GM23248 (cell line): ENCODE data around the gene RDH8. TPM values are rescaled to one million over a fixed set of nuclear protein-coding genes. Genes with fewer than 3 reads are reported as not detected.
A peak's percentile ranks its signal among the peaks of the same experiment; 100 is the strongest.

Experiments used
- DNase-seq: peaks from one replicate; pipeline ENCODE4 v3.0.0-alpha.2; 2015
- H2AFZ ChIP-seq: fragments of 200-600 bp; sonication (generic); 2 replicates; pipeline ENCODE4 v1.6.1; 2016; ENCODE audit warnings: antibody characterized with exemption
- H3F3A ChIP-seq: fragments of 200-600 bp; sonication (generic); 2 replicates; pipeline ENCODE4 v1.6.1; 2016; ENCODE audit warnings: mild to moderate bottlenecking, antibody characterized with exemption, mixed run types; ENCODE audit not compliant: insufficient read depth
- H3K27ac ChIP-seq: fragments of 200-600 bp; sonication (generic); 2 replicates; pipeline ENCODE4 v1.5.1; 2016; ENCODE audit warnings: mild to moderate bottlenecking
- H3K27me3 ChIP-seq: fragments of 200-600 bp; sonication (generic); replicated peaks from 2 replicates; pipeline ENCODE4 v1.6.1; 2016; ENCODE audit warnings: mild to moderate bottlenecking; ENCODE audit not compliant: insufficient read depth
- H3K36me3 ChIP-seq: fragments of 200-600 bp; sonication (generic); 2 replicates; pipeline ENCODE4 v1.6.1; 2016; ENCODE audit warnings: low read depth, mild to moderate bottlenecking
- H3K4me1 ChIP-seq: fragments of 200-600 bp; sonication (generic); 2 replicates; pipeline ENCODE4 v1.6.1; 2016; ENCODE audit warnings: mild to moderate bottlenecking; ENCODE audit not compliant: insufficient read depth
- H3K4me2 ChIP-seq: fragments of 200-600 bp; sonication (generic); one replicate; pipeline ENCODE4 v1.6.1; 2016; ENCODE audit warnings: mild to moderate bottlenecking; ENCODE audit not compliant: unreplicated experiment
- H3K4me3 ChIP-seq: fragments of 200-600 bp; sonication (generic); 2 replicates; pipeline ENCODE4 v1.5.1; 2016; ENCODE audit warnings: mild to moderate bottlenecking
- H3K79me2 ChIP-seq: fragments of 200-600 bp; sonication (generic); 2 replicates; pipeline ENCODE4 v1.6.1; 2016; ENCODE audit warnings: mild to moderate bottlenecking; ENCODE audit not compliant: insufficient read depth
- H3K9ac ChIP-seq: fragments of 200-600 bp; sonication (generic); 2 replicates; pipeline ENCODE4 v1.6.1; 2016; ENCODE audit warnings: mild to moderate bottlenecking
- H3K9me2 ChIP-seq: fragments of 200-600 bp; sonication (generic); 2 replicates; pipeline ENCODE4 v1.6.1; 2016; ENCODE audit warnings: mixed run types, mild to moderate bottlenecking, moderate library complexity; ENCODE audit not compliant: insufficient read depth
- H3K9me3 ChIP-seq: fragments of 200-600 bp; sonication (generic); one replicate; pipeline ENCODE4 v1.6.1; 2017; ENCODE audit warnings: low read depth
- H4K20me1 ChIP-seq: fragments of 200-600 bp; sonication (generic); 2 replicates; pipeline ENCODE4 v1.6.0; 2016; ENCODE audit not compliant: insufficient read depth
- EZH2 ChIP-seq: fragments of 200-600 bp; sonication (generic); IDR thresholded peaks from 2 replicates; pipeline ENCODE4 v1.6.1; 2018; ENCODE audit warnings: antibody characterized with exemption, mild to moderate bottlenecking; ENCODE audit not compliant: insufficient read depth, poor library complexity, severe bottlenecking
- EZH2phosphoT487 ChIP-seq: fragments of 200-600 bp; sonication (generic); IDR thresholded peaks from 2 replicates; pipeline ENCODE4 v1.6.1; 2018; ENCODE audit warnings: antibody characterized with exemption, moderate library complexity, mild to moderate bottlenecking, low read depth; ENCODE audit not compliant: insufficient read depth
- whole genome bisulfite sequencing, 2 experiments: methylation state at CpG; one replicate each; pipeline ENCODE4 v1.1.6; 2015 to 2017; ENCODE audit warnings: low lambda C conversion rate in 2 of 2, low coverage in 1 of 2; ENCODE audit errors: missing lambda C conversion rate in 2 of 2; 5-methylcytosine and 5-hydroxymethylcytosine counted together
- in situ Hi-C: fragments of 300-500 bp; cut with MboI; formaldehyde crosslinking; loops from 2 replicates; pipeline ENCODE4 v1.15.0; 2020
- polyA plus RNA-seq: library from polyadenylated mRNA; unstranded; fragments of >200 nt; fragmentation: Nextera tagmentation; extraction: Ambion mirVana; gene quantifications from 2 replicates; pipeline ENCODE4 v1.2.1, GENCODE V29; 2016
- total RNA-seq: library from RNA; depleted of rRNA; stranded (reverse); fragments of >200 nt; shearing (Covaris generic); gene quantifications from 2 replicates; pipeline ENCODE4 v1.2.3, GENCODE V29; 2014

The RDH8 gene
- total and polyA plus RNA-seq, 2 experiments from 2014 or later = 0.19 to 0.97 TPM

GRCh38 chr19:10008184-10008765, 5.0 kb upstream of the RDH8 start:
- Histone ChIP-seq H3K36me3 (no peaks in the 10 kb centered on the region), H3K27ac (peak overlapping the region; percentile 79), H3K4me2 (peak overlapping the region; percentile 52), H3K4me3 (peak overlapping the region; percentile 74), H3K79me2 (no peaks in the 10 kb centered on the region), H3K9me2 (no peaks in the 10 kb centered on the region), H3K27me3 (no peaks in the 10 kb centered on the region), H3K9ac (peak overlapping the region; percentile 89), H3K4me1 (peaks cover 27% of the 10 kb centered on the region), H2AFZ (no peak overlapping the region), H3F3A (peaks cover 12% of the 10 kb centered on the region), H4K20me1 (no peaks in the 10 kb centered on the region), H3K9me3 (no peaks in the 10 kb centered on the region)
- TF ChIP-seq EZH2phosphoT487 (no peak), EZH2 (no peak)
- 41 to 42% methylated on average over 10 to 11 of the region's 11 CpGs for whole genome bisulfite sequencing, 2 experiments
- no peak for DNase-seq
- in situ Hi-C loops = no loop called here

- H3K4me2 ChIP-seq = peak overlapping the region; percentile 76
- H3F3A ChIP-seq = peaks cover 12% of the 10 kb centered on the region
- no peak overlapping the region for H2AFZ ChIP-seq
- peak overlapping the region; percentile 74 for H3K4me3 ChIP-seq
- TF ChIP-seq EZH2phosphoT487 (no peak), EZH2 (no peak)
- no peaks in the 10 kb centered on the region for H3K9me2 ChIP-seq
- no peak for DNase-seq
- no peaks in the 10 kb centered on the region for H3K27me3 ChIP-seq
- no peaks in the 10 kb centered on the region for H3K36me3 ChIP-seq
- peaks cover 27% of the 10 kb centered on the region for H3K4me1 ChIP-seq
- H3K9ac ChIP-seq = peak overlapping the region; percentile 89
- no peaks in the 10 kb centered on the region for H3K79me2 ChIP-seq
- in situ Hi-C loops = no loop called here
- no peaks in the 10 kb centered on the region for H4K20me1 ChIP-seq
- WGBS, 2 experiments = 0 to 1% methylated on average over 14 to 22 of the region's 22 CpGs
- H3K9me3 ChIP-seq = no peaks in the 10 kb centered on the region
- peak overlapping the region; percentile 79 for H3K27ac ChIP-seq
These were observed 3.5 kb upstream of the RDH8 start for GRCh38 chr19:10009714-10010224.

GRCh38 chr19:10010247-10010691, 3.0 kb upstream of the RDH8 start, which contains the start of gene COL5A3:
COL5A3 (minus strand) TSS chr19:10010504; CDS start chr19:10010385, 119 bp downstream.
- H3K4me3 ChIP-seq = peak within 1 kb of the TSS; percentile 74
- H3K4me1 ChIP-seq = peaks cover 27% of the 10 kb centered on the region
- peak within 1 kb of the TSS; percentile 79 for H3K27ac ChIP-seq
- peaks cover 12% of the 10 kb centered on the region for H3F3A ChIP-seq
- no peaks in the 10 kb centered on the region for H3K27me3 ChIP-seq
- no peaks in the 10 kb centered on the region for H3K9me2 ChIP-seq
- 1% methylated on average over 37 to 38 of the region's 38 CpGs for WGBS, 2 experiments
- H4K20me1 ChIP-seq = no peaks in the 10 kb centered on the region
- no peaks in the 10 kb centered on the region for H3K79me2 ChIP-seq
- peak within 1 kb of the TSS; percentile 89 for H3K9ac ChIP-seq
- H3K9me3 ChIP-seq = no peaks in the 10 kb centered on the region
- no peaks in the 10 kb centered on the region for H3K36me3 ChIP-seq
- in situ Hi-C loops = no loop called here
- no peak for TF ChIP-seq EZH2
- TF ChIP-seq EZH2phosphoT487 = no peak
- peak within 1 kb of the TSS; percentile 46; the same call in 1 of the 2 replicates for H2AFZ ChIP-seq
- peak within 1 kb of the TSS; percentile 76 for H3K4me2 ChIP-seq
- DNase-seq = peak; percentile 84

- Histone ChIP-seq H3K4me2 (peak overlapping the region; percentile 76), H3K4me3 (peak overlapping the region; percentile 74; the same call in 1 of the 2 replicates), H4K20me1 (no peaks in the 10 kb centered on the region), H2AFZ (no peak overlapping the region), H3K27me3 (no peaks in the 10 kb centered on the region), H3K79me2 (no peaks in the 10 kb centered on the region), H3K9me3 (no peaks in the 10 kb centered on the region), H3F3A (peaks cover 12% of the 10 kb centered on the region), H3K4me1 (peaks cover 26% of the 10 kb centered on the region), H3K9me2 (no peaks in the 10 kb centered on the region), H3K27ac (no peak overlapping the region), H3K36me3 (no peaks in the 10 kb centered on the region), H3K9ac (peak overlapping the region; percentile 89)
- DNase-seq = no peak
- TF ChIP-seq EZH2phosphoT487 (no peak), EZH2 (no peak)
- in situ Hi-C loops = no loop called here
- WGBS, 2 experiments = 59 to 61% methylated on average over 9 of the region's 9 CpGs
These were observed 2.3 kb upstream of the RDH8 start for GRCh38 chr19:10010939-10011338.

- 60 to 77% methylated on average over 1 to 6 of the region's 7 CpGs for WGBS, 2 experiments
- DNase-seq = no peak
- Histone ChIP-seq H3K36me3 (no peaks in the 10 kb centered on the region), H3K9me2 (no peaks in the 10 kb centered on the region), H3K27me3 (no peaks in the 10 kb centered on the region), H4K20me1 (no peaks in the 10 kb centered on the region), H3K27ac (no peak overlapping the region), H3K79me2 (no peaks in the 10 kb centered on the region), H3K4me3 (no peak overlapping the region), H3K9me3 (no peaks in the 10 kb centered on the region), H3K4me2 (no peak overlapping the region), H3K4me1 (peaks cover 19% of the 10 kb centered on the region), H3F3A (peaks cover 12% of the 10 kb centered on the region), H3K9ac (no peak overlapping the region), H2AFZ (no peak overlapping the region)
- in situ Hi-C loops = no loop called here
- TF ChIP-seq EZH2phosphoT487 (no peak), EZH2 (no peak)
These were observed 1.3 kb upstream of the RDH8 start for GRCh38 chr19:10011974-10012373.
